CD4-positive, alpha-beta T cell (primary cell): ENCODE results near the gene SELENBP1. TPM values are rescaled to one million over a fixed set of nuclear protein-coding genes. Genes with fewer than 3 reads are reported as not detected.

Source experiments
- ATAC-seq: fragments of 200-7000 bp; cut with Tn5 transposase; one replicate; pipeline ENCODE4 v1.10.0; 2022; ENCODE audit warnings: mild to moderate bottlenecking; ENCODE audit not compliant: poor library complexity
- CTCF ChIA-PET: fragments of 350-600 bp; sonication (Branson Sonifier 250); formaldehyde crosslinking; loops from one replicate; lab custom pipeline; 2021; ENCODE audit warnings: antibody characterized with exemption, inconsistent platforms; lab: Charles Lee
- POLR2A ChIA-PET: fragments of 350-600 bp; sonication (Branson Sonifier 250); formaldehyde crosslinking; loops from one replicate; lab custom pipeline; 2021; ENCODE audit warnings: antibody characterized with exemption, inconsistent platforms; lab: Charles Lee
- DNase-seq, 14 experiments: peaks; one replicate each; pipeline ENCODE4 v3.0.0-alpha.2; 2013 to 2020; ENCODE audit warnings: mixed read lengths in 2 of 14
- H3K27ac ChIP-seq, 2 donors: one replicate each; pipeline versions ENCODE4 v1.5.1 to v1.7.0; 2013; ENCODE audit warnings: low read length in 2 of 2, low read depth in 1 of 2, mild to moderate bottlenecking in 1 of 2
- H3K27me3 ChIP-seq, 2 experiments: 1 replicate in 1 of 2; 2 replicates in 1 of 2; pipeline versions ENCODE4 v1.6.1 to v1.7.0; 2013; ENCODE audit warnings: low read length in 2 of 2, control low read depth in 1 of 2, mild to moderate bottlenecking in 1 of 2, moderate library complexity in 1 of 2; ENCODE audit not compliant: insufficient read depth in 2 of 2, control insufficient read depth in 1 of 2
- H3K36me3 ChIP-seq: one replicate; pipeline ENCODE4 v1.6.1; 2013; ENCODE audit warnings: low read length, control low read depth; ENCODE audit not compliant: insufficient read depth
- H3K4me1 ChIP-seq: one replicate; pipeline ENCODE4 v1.6.1; 2013; ENCODE audit warnings: low read length, control low read depth; ENCODE audit not compliant: insufficient read depth
- H3K4me3 ChIP-seq: one replicate; pipeline ENCODE4 v1.5.1; 2013; ENCODE audit warnings: mild to moderate bottlenecking, low read length, moderate library complexity
- H3K9me3 ChIP-seq, 2 experiments: 1 replicate in 1 of 2; 2 replicates in 1 of 2; pipeline versions ENCODE4 v1.6.1 to v1.7.0; 2013; ENCODE audit warnings: low read length in 2 of 2, mild to moderate bottlenecking in 2 of 2, control low read depth in 1 of 2, moderate library complexity in 1 of 2; ENCODE audit not compliant: control insufficient read depth in 1 of 2, insufficient read depth in 1 of 2
- H3K27ac Mint-ChIP-seq: one replicate; pipeline ENCODE4 v1.8.0; 2020; ENCODE audit warnings: mixed read lengths
- H3K27me3 Mint-ChIP-seq: one replicate; pipeline ENCODE4 v1.8.0; 2021; ENCODE audit warnings: mixed read lengths
- H3K36me3 Mint-ChIP-seq: one replicate; pipeline ENCODE4 v1.8.0; 2021; ENCODE audit warnings: low read depth, mixed read lengths
- H3K4me1 Mint-ChIP-seq: one replicate; pipeline ENCODE4 v1.8.0; 2021; ENCODE audit warnings: low read depth, mixed read lengths
- H3K4me3 Mint-ChIP-seq: one replicate; pipeline ENCODE4 v1.8.0; 2020; ENCODE audit warnings: mild to moderate bottlenecking, mixed read lengths
- H3K9me3 Mint-ChIP-seq: one replicate; pipeline ENCODE4 v1.8.0; 2020; ENCODE audit warnings: mixed read lengths
- intact Hi-C, 2 experiments: fragments of 100-400 bp; cut with DNase I in 1 of 2; cut with micrococcal nuclease in 1 of 2; formaldehyde crosslinking; loops; one replicate each; pipeline versions ENCODE4 v1.15.1 to v1.9.0; 2023 to 2025; cut with DNase I, micrococcal nuclease
- total RNA-seq, 174 experiments: library from RNA in 2 of 174; stranded (reverse) in 2 of 174; gene quantifications; one replicate each; pipeline ENCODE4 v1.2.3 and lab custom pipeline; 2021 to 2026
- TF ChIP-seq, protein P1 (sequence below): fragments of 200-600 bp; IDR thresholded peaks from one replicate; pipeline ENCODE4 v1.8.0; 2022; ENCODE audit warnings: antibody characterized with exemption, mild to moderate bottlenecking

SELENBP1 gene
- total RNA-seq, 2 experiments from 2014 or later: not detected

DNA sequence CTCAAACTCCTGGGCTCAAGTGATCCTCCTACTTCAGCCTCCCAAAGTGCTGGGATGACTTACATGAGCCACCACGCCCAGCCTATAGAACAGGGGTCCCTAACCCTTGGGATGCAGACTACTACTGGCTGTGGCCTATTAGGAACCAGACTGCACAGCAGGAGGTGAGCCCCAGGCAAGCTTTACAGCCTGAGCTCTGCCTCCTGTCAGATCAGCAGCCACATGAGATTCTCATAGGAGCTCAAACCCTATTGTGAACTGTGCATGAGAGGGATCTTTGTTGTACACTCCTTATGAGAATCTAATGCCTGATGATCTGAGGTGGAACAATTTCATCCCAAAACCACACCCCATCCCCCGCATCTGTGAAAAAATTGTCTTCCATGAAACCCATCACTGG is 13.5 kb upstream of the SELENBP1 start:
- intact Hi-C loops: no loop called here
- Histone ChIP-seq H3K36me3 (no peaks in the 10 kb centered on the region), H3K4me3 (no peak overlapping the region), H3K9me3 (no peaks in the 10 kb centered on the region), H3K4me1 (no peaks in the 10 kb centered on the region), H3K27ac (no peak overlapping the region), H3K27me3 (no peaks in the 10 kb centered on the region)
- ATAC-seq (no peak), DNase-seq (no peak)
- TF ChIP-seq, protein P1, sequence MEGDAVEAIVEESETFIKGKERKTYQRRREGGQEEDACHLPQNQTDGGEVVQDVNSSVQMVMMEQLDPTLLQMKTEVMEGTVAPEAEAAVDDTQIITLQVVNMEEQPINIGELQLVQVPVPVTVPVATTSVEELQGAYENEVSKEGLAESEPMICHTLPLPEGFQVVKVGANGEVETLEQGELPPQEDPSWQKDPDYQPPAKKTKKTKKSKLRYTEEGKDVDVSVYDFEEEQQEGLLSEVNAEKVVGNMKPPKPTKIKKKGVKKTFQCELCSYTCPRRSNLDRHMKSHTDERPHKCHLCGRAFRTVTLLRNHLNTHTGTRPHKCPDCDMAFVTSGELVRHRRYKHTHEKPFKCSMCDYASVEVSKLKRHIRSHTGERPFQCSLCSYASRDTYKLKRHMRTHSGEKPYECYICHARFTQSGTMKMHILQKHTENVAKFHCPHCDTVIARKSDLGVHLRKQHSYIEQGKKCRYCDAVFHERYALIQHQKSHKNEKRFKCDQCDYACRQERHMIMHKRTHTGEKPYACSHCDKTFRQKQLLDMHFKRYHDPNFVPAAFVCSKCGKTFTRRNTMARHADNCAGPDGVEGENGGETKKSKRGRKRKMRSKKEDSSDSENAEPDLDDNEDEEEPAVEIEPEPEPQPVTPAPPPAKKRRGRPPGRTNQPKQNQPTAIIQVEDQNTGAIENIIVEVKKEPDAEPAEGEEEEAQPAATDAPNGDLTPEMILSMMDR: no peak
- ChIA-PET POLR2A (no interaction called here), CTCF (interaction anchor here (0.9 kb wide), 1 partner anchor 26 kb away, joined by 3 read pairs; no protein-coding TSS in a partner anchor)
- no peaks in the 10 kb centered on the region for H3K9me3 Mint-ChIP-seq
- H3K4me1 Mint-ChIP-seq: no peaks in the 10 kb centered on the region
- H3K27me3 Mint-ChIP-seq: no peaks in the 10 kb centered on the region
- no peak overlapping the region for H3K4me3 Mint-ChIP-seq
- H3K36me3 Mint-ChIP-seq: no peaks in the 10 kb centered on the region
- no peak overlapping the region for H3K27ac Mint-ChIP-seq

DNA sequence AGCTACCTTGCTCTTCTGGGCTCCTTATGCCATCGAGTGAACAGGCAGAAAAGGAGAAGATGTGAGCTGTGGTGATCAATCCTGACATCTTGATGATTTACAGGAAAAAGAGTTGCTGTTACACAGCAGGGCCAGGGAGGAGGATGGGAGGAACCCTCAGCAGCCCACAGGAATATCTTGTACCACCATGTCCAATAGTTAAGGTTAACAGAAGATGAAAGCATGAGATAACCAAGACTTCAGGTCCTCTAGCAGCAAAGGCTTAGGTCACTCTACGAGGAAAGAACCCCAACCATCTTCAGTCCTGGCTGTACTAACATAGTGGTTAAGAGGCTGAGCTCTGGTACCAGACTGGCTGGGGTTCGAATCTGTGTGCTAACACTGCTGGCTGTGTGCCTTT is 12.1 kb upstream of the SELENBP1 start:
- TF ChIP-seq, protein P1: no peak
- no peaks in the 10 kb centered on the region for H3K27me3 Mint-ChIP-seq
- H3K27me3 ChIP-seq: no peaks in the 10 kb centered on the region
- no peaks in the 10 kb centered on the region for H3K9me3 Mint-ChIP-seq
- no peaks in the 10 kb centered on the region for H3K9me3 ChIP-seq
- H3K27ac ChIP-seq: no peak overlapping the region
- no peak overlapping the region for H3K4me3 ChIP-seq
- no peaks in the 10 kb centered on the region for H3K4me1 Mint-ChIP-seq
- DNase-seq (no peak), ATAC-seq (no peak)
- no peaks in the 10 kb centered on the region for H3K36me3 ChIP-seq
- H3K27ac Mint-ChIP-seq: no peak overlapping the region
- ChIA-PET POLR2A (interaction anchor here (1.4 kb wide), 1 partner anchor 14 kb away, joined by 3 read pairs; no protein-coding TSS in a partner anchor), CTCF (interaction anchor here (0.5 to 0.6 kb wide), 2 partner anchors 23 to 285 kb away, joined by 3 to 4 read pairs; no protein-coding TSS in a partner anchor)
- H3K4me3 Mint-ChIP-seq: no peak overlapping the region
- no peaks in the 10 kb centered on the region for H3K36me3 Mint-ChIP-seq
- no peaks in the 10 kb centered on the region for H3K4me1 ChIP-seq
- intact Hi-C loops: no loop called here

DNA sequence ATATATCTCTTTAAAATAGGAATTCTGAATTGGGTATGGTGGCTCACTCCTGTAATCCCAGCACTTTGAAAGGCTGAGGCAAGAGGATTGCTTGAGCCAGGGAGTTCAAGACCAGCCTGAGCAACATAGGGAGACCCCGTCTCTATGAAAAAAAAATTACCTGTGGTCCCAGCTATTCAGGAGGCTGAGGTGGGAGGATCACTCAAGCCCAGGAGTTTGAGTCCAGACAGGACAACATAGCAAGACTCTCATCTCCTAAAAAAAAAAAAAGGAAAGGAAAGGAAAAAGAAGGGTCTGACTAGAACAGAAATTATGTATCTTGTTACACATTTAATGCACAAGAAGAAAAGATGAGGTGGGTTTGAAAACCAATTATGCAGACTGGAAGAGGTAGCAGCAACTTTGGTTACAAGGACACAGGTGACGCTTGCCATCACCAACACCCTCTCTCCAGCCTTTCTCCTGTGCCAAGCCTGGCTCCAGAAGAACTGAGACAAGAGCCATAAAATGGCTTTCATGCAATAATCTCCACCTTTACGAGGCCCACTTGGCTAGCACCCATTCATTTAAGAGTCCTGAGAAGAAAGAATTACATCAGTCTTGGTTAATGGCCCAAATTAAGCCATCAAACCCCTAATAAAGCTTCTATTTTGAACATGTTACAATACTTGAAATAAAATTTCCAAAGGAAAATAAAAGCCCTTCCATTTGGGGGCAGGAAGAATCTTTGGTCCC is 4.8 kb upstream of the SELENBP1 start:
- Histone ChIP-seq H3K4me1 (no peaks in the 10 kb centered on the region), H3K27ac (no peak overlapping the region), H3K9me3 (no peaks in the 10 kb centered on the region), H3K4me3 (no peak overlapping the region), H3K27me3 (no peaks in the 10 kb centered on the region), H3K36me3 (no peaks in the 10 kb centered on the region)
- H3K27me3 Mint-ChIP-seq: no peaks in the 10 kb centered on the region
- intact Hi-C loops: no loop called here
- H3K27ac Mint-ChIP-seq: no peak overlapping the region
- no peaks in the 10 kb centered on the region for H3K4me1 Mint-ChIP-seq
- no peaks in the 10 kb centered on the region for H3K36me3 Mint-ChIP-seq
- CTCF ChIA-PET: no interaction called here
- TF ChIP-seq, protein P1: no peak
- POLR2A ChIA-PET: no interaction called here
- H3K4me3 Mint-ChIP-seq: no peak overlapping the region
- no peak for ATAC-seq
- DNase-seq: no peak
- no peaks in the 10 kb centered on the region for H3K9me3 Mint-ChIP-seq
